Parathyroid adenoma (tissue), 2 donors: ENCODE results near the gene CSF3R.
"Not testable (repeated sequence)": the region's sequence is repeated elsewhere in the genome, so short reads cannot be mapped to it uniquely, and the experiment has no call there.

Source experiments
- H2AFZ ChIP-seq: fragments of 300-600 bp; sonication (generic); one replicate; pipeline ENCODE4 v1.7.0; 2017; ENCODE audit warnings: antibody characterized with exemption, mild to moderate bottlenecking
- H3K27ac ChIP-seq: fragments of 300-600 bp; sonication (generic); one replicate; pipeline ENCODE4 v1.7.0; 2017
- H3K27me3 ChIP-seq: fragments of 300-600 bp; sonication (generic); one replicate; pipeline ENCODE4 v1.7.0; 2017; ENCODE audit warnings: low read length; ENCODE audit not compliant: control insufficient read depth, insufficient read depth
- H3K36me3 ChIP-seq: fragments of 300-600 bp; sonication (generic); one replicate; pipeline ENCODE4 v1.7.0; 2017; ENCODE audit warnings: low read length; ENCODE audit not compliant: control insufficient read depth, insufficient read depth
- H3K4me1 ChIP-seq: fragments of 300-600 bp; sonication (generic); one replicate; pipeline ENCODE4 v1.7.0; 2017; ENCODE audit warnings: control low read depth
- H3K4me2 ChIP-seq: fragments of 300-600 bp; sonication (generic); one replicate; pipeline ENCODE4 v1.7.0; 2017; ENCODE audit warnings: low read length
- H3K4me3 ChIP-seq: fragments of 300-600 bp; sonication (generic); one replicate; pipeline ENCODE4 v1.7.0; 2017; ENCODE audit warnings: low read depth, low read length
- H3K79me2 ChIP-seq: fragments of 300-600 bp; sonication (generic); one replicate; pipeline ENCODE4 v1.7.0; 2017; ENCODE audit warnings: control low read depth
- H3K9ac ChIP-seq: fragments of 300-600 bp; sonication (generic); one replicate; pipeline ENCODE4 v1.7.0; 2017; ENCODE audit warnings: mild to moderate bottlenecking
- H3K9me3 ChIP-seq: fragments of 300-600 bp; sonication (generic); one replicate; pipeline ENCODE4 v1.7.0; 2017; ENCODE audit warnings: low read length; ENCODE audit not compliant: control insufficient read depth
- TF ChIP-seq, protein P1 (sequence below): fragments of 300-600 bp; sonication (generic); IDR thresholded peaks from one replicate; pipeline ENCODE4 v1.7.0; 2017; ENCODE audit warnings: antibody characterized with exemption, mild to moderate bottlenecking
- donor health status: primary hyperparathyroidism.

The CSF3R gene

DNA sequence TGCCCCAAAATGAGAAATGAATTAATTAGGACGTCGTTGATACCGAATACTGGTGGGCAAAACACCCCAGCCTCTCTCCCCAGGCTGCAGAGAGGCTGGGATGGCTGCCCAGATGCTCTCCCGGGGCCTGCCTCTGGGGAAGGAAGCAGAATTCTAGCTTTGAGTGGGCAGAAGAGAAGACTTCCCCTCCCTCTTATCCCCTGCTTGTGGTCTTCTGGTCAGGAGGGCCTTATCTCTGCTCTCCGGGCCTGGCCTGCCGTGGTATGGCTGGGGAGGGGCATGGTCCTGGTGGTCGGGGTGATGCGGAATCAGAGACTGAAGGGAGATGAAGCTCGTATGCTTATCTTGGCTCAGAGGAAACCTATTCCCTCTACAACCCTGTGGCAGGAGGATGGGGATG lies 9.8 kb upstream of the CSF3R start:
- Histone ChIP-seq H3K27me3 (no peaks in the 10 kb centered on the region), H3K9me3 (no peaks in the 10 kb centered on the region), H3K4me1 (no peaks in the 10 kb centered on the region), H3K79me2 (no peaks in the 10 kb centered on the region), H3K9ac (no peak overlapping the region), H3K4me2 (no peak overlapping the region), H3K4me3 (no peak overlapping the region), H3K27ac (no peak overlapping the region), H3K36me3 (no peaks in the 10 kb centered on the region), H2AFZ (no peak overlapping the region)
- TF ChIP-seq, protein P1, sequence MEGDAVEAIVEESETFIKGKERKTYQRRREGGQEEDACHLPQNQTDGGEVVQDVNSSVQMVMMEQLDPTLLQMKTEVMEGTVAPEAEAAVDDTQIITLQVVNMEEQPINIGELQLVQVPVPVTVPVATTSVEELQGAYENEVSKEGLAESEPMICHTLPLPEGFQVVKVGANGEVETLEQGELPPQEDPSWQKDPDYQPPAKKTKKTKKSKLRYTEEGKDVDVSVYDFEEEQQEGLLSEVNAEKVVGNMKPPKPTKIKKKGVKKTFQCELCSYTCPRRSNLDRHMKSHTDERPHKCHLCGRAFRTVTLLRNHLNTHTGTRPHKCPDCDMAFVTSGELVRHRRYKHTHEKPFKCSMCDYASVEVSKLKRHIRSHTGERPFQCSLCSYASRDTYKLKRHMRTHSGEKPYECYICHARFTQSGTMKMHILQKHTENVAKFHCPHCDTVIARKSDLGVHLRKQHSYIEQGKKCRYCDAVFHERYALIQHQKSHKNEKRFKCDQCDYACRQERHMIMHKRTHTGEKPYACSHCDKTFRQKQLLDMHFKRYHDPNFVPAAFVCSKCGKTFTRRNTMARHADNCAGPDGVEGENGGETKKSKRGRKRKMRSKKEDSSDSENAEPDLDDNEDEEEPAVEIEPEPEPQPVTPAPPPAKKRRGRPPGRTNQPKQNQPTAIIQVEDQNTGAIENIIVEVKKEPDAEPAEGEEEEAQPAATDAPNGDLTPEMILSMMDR: no peak

GRCh38 chr1:36489258-36490051 lies 6.7 kb upstream of the CSF3R start:
- H3K79me2 ChIP-seq, H2AFZ ChIP-seq, H3K27me3 ChIP-seq, H3K4me3 ChIP-seq, H3K27ac ChIP-seq, H3K36me3 ChIP-seq, H3K9ac ChIP-seq, H3K4me1 ChIP-seq, H3K4me2 ChIP-seq, H3K9me3 ChIP-seq: not testable (repeated sequence)

- Histone ChIP-seq H3K4me3 (no peak overlapping the region), H3K4me2 (no peak overlapping the region), H3K9ac (no peak overlapping the region), H3K27me3 (no peaks in the 10 kb centered on the region), H3K36me3 (no peaks in the 10 kb centered on the region), H3K9me3 (no peaks in the 10 kb centered on the region), H3K4me1 (no peaks in the 10 kb centered on the region), H3K27ac (no peak overlapping the region), H2AFZ (no peak overlapping the region), H3K79me2 (no peaks in the 10 kb centered on the region)
- TF ChIP-seq, protein P1: no peak
Measured at GRCh38 chr1:36487906-36488305, 5.2 kb upstream of the CSF3R start.

DNA sequence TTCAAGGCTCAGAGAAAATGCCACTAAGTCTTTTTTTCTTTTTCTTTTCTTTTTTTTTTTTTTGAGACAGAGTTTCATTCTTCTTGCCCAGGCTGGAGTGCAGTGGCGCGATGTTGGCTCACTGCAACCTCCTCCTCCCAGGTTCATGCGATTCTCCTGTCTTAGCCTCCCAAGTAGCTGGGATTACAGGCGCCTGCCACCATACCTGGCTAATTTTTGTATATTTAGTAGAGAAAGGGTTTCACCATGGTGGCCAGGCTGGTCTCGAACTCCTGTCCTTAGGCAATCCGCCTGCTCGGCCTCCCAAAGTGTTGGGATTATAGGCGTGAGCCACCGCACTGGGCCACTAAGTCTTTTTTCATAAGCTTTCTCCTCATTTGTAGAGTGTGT lies 4.6 kb upstream of the CSF3R start:
- not testable (repeated sequence) for H3K4me1 ChIP-seq, H3K9ac ChIP-seq, H3K79me2 ChIP-seq, H3K27ac ChIP-seq, H3K36me3 ChIP-seq, H3K9me3 ChIP-seq, H3K27me3 ChIP-seq, H3K4me3 ChIP-seq, H3K4me2 ChIP-seq, H2AFZ ChIP-seq

- TF ChIP-seq, protein P1: no peak
Measured at GRCh38 chr1:36486439-36487335, 4.0 kb upstream of the CSF3R start.

More at GRCh38 chr1:36486439-36487335, 4.0 kb upstream of the CSF3R start:
- H3K4me1 ChIP-seq: no peaks in the 10 kb centered on the region
- H3K27ac ChIP-seq: no peak overlapping the region
- H3K4me3 ChIP-seq: no peak overlapping the region
- H3K9me3 ChIP-seq: no peaks in the 10 kb centered on the region
- no peaks in the 10 kb centered on the region for H3K36me3 ChIP-seq
- H3K27me3 ChIP-seq: no peaks in the 10 kb centered on the region
- H3K79me2 ChIP-seq: no peaks in the 10 kb centered on the region
- H2AFZ ChIP-seq: no peak overlapping the region
- H3K4me2 ChIP-seq: no peak overlapping the region
- H3K9ac ChIP-seq: no peak overlapping the region
